ENCODE measurements around the gene ISG20L2.

ISG20L2 gene

GRCh38 chr1:156750191-156750672 lies 21.7 kb upstream of the ISG20L2 start:
- Mint-ChIP-seq H3K27ac (peak overlapping the region; percentile 91), H3K27me3 (no peaks in the 10 kb centered on the region), H3K4me1 (peaks cover 72% of the 10 kb centered on the region), H3K36me3 (peaks cover 36% of the 10 kb centered on the region), H3K9me3 (no peaks in the 10 kb centered on the region), H3K4me3 (peak overlapping the region; percentile 94)
- DNase-seq, result peak; percentile 39
- CTCF ChIA-PET, result interaction anchor here (1.0 to 4.3 kb wide), 3 partner anchors 23 to 123 kb away, joined by 3 to 40 read pairs (median 3); partner anchors contain the start of genes ISG20L2 and METTL25B

- H3K27me3 Mint-ChIP-seq, result no peaks in the 10 kb centered on the region
- H3K9me3 Mint-ChIP-seq, result no peaks in the 10 kb centered on the region
- peaks cover 74% of the 10 kb centered on the region for H3K4me1 Mint-ChIP-seq
- DNase-seq, result no peak
- CTCF ChIA-PET, result interaction anchor here (1.0 to 4.3 kb wide), 3 partner anchors 22 to 122 kb away, joined by 3 to 40 read pairs (median 3); partner anchors contain the start of genes ISG20L2 and METTL25B
- H3K4me3 Mint-ChIP-seq, result peak overlapping the region; percentile 94
- H3K27ac Mint-ChIP-seq, result peak overlapping the region; percentile 91
- peaks cover 38% of the 10 kb centered on the region for H3K36me3 Mint-ChIP-seq
These were observed 21.0 kb upstream of the ISG20L2 start for GRCh38 chr1:156749419-156750118.

DNA sequence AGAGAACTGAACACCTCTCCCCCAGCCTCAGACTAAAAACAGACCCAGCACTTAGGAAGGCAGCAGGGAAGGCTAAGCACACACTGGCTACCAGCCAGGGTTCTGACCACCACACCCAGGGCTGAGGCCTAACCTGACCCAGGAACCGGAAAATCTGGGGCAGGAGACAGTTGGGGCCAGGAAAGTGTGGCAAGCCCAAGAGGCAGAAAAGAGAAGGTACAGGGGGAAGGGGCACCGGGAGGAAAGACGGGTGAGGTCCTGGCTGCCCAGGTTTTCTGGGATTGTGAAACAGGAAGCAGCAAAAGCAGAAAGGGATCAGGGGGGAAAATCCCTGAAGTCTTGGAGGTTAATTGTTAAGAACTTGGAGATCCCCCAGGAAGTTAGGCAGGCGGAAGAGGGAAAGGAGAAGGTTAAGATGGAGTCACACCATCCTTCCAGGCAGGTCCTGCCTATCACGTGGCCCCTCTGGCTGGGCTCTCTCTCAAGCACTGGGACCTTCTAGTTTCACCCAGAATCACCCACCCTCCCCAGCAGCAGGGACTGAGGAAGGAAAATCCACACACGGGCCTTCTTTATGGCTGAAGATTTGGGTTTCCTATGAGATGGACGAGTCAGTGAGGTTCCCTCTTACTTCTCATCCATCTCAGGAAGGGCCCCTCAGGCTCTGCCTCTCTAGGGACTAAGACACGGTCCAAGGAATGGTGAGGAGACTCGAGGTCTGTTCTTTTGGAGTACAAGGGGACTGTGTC lies 20.3 kb upstream of the ISG20L2 start:
- Mint-ChIP-seq H3K27ac (peak overlapping the region; percentile 91), H3K4me3 (peak overlapping the region; percentile 94), H3K4me1 (peaks cover 74% of the 10 kb centered on the region), H3K27me3 (no peaks in the 10 kb centered on the region), H3K9me3 (no peaks in the 10 kb centered on the region), H3K36me3 (peaks cover 43% of the 10 kb centered on the region)
- CTCF ChIA-PET, result interaction anchor here (1.9 kb wide), 1 partner anchor 22 kb away, joined by 17 read pairs; no protein-coding TSS in a partner anchor
- DNase-seq, result no peak

DNA sequence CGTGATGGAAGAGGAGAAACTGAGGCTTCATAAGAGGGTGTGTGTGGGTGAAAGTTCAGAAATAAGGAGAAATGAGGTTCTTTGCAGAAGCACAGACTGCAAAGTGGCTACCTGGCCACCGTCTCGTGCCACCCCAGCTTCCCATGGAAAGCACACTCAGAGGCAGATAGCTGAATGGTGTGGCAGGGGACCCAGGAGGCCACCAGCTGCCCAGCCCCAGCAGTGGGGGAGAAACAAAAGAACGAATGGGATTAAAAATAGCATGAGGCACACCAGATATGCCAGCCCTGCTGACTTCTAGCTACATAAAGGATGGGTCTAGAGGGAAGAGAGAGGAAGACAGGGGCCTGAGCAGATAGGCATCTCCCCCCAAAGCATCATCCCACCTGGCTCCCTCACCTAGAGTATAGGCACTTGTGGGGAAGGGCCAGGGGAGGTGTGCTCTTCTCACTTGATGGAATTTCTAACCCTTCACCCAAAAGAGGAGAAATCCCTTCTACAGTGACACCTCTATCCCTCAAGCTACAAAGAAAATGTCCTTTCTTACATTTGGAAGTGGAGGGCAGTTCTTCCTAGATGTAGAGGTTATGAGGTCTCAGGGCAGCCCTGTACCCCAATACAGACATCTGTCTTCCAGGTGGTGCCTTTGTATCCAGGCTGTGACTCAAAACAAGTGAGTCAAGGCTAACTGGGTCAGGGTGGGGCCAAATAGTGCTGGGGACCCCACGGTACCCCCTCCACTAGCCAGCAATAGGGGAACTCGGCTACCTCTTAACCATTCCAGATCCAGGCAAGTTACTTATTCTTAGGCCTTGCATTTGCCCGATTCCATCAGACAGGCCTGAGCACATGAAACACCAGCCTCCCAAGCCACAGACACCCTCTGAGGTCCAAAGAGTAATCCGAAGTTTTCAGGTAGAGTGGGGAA lies 19.4 kb upstream of the ISG20L2 start:
- peak overlapping the region; percentile 94 for H3K4me3 Mint-ChIP-seq
- no peaks in the 10 kb centered on the region for H3K9me3 Mint-ChIP-seq
- CTCF ChIA-PET, result interaction anchor here (0.5 to 1.9 kb wide), 4 partner anchors 19 to 1192 kb away, joined by 4 to 17 read pairs (median 4); partner anchors contain the start of genes ISG20L2 and METTL25B
- no peak for DNase-seq
- H3K36me3 Mint-ChIP-seq, result peaks cover 50% of the 10 kb centered on the region
- H3K27me3 Mint-ChIP-seq, result no peaks in the 10 kb centered on the region
- peaks cover 71% of the 10 kb centered on the region for H3K4me1 Mint-ChIP-seq
- peak overlapping the region; percentile 91 for H3K27ac Mint-ChIP-seq

GRCh38 chr1:156746728-156747631 lies 18.4 kb upstream of the ISG20L2 start:
- CTCF ChIA-PET, result interaction anchor here (0.9 to 2.3 kb wide), 5 partner anchors 9 to 113 kb away, joined by 3 to 17 read pairs (median 5); partner anchors contain the start of genes ISG20L2 and METTL25B
- Mint-ChIP-seq H3K4me3 (peak overlapping the region; percentile 94), H3K27me3 (no peaks in the 10 kb centered on the region), H3K4me1 (peaks cover 72% of the 10 kb centered on the region), H3K27ac (peak overlapping the region; percentile 91), H3K9me3 (no peaks in the 10 kb centered on the region), H3K36me3 (peaks cover 53% of the 10 kb centered on the region)
- DNase-seq, result peak; percentile 69

DNA sequence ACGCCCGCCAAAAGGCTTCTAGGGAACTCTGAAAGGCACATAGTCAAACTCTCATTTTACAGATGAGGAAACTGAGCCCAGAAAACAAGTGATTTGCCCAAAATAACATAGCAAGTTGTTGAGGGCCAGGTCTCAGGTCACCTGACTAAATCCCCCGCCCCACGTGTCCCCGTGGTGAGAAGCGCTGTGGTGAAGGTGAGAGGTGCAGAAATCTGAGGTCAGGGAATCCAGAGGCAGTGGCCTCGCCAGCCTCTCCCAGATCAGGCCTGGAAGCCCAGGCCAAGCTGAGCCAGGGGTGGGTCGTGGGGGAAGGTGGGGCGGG lies 17.8 kb upstream of the ISG20L2 start:
- Mint-ChIP-seq H3K9me3 (no peaks in the 10 kb centered on the region), H3K4me1 (peaks cover 78% of the 10 kb centered on the region), H3K4me3 (peak overlapping the region; percentile 94), H3K36me3 (peaks cover 56% of the 10 kb centered on the region), H3K27me3 (no peaks in the 10 kb centered on the region), H3K27ac (peak overlapping the region; percentile 86)
- no peak for DNase-seq
- CTCF ChIA-PET, result interaction anchor here (0.9 to 2.3 kb wide), 2 partner anchors 10 to 21 kb away, joined by 3 to 9 read pairs; no protein-coding TSS in a partner anchor

GRCh38 chr1:156745881-156746280 lies 17.3 kb upstream of the ISG20L2 start:
- Mint-ChIP-seq H3K27me3 (no peaks in the 10 kb centered on the region), H3K4me1 (peaks cover 83% of the 10 kb centered on the region), H3K36me3 (peaks cover 60% of the 10 kb centered on the region), H3K4me3 (no peak overlapping the region), H3K27ac (peak overlapping the region; percentile 86), H3K9me3 (no peaks in the 10 kb centered on the region)
- no peak for DNase-seq
- CTCF ChIA-PET, result interaction anchor here (0.5 to 2.3 kb wide), 2 partner anchors 20 to 147 kb away, joined by 3 to 9 read pairs; no protein-coding TSS in a partner anchor

DNA sequence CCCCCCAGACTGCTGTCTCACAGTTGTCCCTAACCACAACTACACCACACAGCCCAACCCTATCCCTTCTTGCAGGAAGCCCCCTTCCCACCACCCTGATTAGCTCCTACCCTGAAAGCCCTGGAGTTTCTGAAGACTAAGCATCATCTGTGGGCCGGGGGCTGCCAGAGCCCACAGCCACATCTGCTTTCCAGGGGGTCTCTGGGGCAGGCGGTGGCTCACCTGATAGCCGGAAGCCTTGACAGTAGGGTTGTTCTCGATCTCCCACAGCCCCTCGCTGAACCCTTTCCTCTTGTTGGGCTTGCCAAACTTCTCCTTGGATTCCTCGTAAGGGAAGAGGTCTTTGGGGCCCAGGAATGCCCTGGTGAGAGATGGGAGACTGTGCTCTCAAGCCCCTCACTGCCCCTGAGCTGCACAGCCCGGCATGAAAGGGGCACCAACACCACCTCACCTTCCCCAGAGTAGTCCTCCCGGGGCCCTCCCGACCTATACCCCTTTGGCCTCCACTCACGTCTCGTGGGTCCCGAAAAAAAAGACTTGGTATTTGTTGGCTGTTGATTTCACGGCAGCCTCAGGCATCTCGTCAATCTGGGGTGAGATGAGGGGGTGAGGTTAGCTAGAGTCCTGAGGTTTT lies 16.3 kb upstream of the ISG20L2 start:
- CTCF ChIA-PET, result interaction anchor here (2.3 kb wide), 1 partner anchor 19 kb away, joined by 9 read pairs; no protein-coding TSS in a partner anchor
- H3K27me3 Mint-ChIP-seq, result no peaks in the 10 kb centered on the region
- no peaks in the 10 kb centered on the region for H3K9me3 Mint-ChIP-seq

GRCh38 chr1:156744344-156744743 lies 15.8 kb upstream of the ISG20L2 start:
- no peak for DNase-seq
- Mint-ChIP-seq H3K4me1 (peaks cover 84% of the 10 kb centered on the region), H3K4me3 (no peak overlapping the region), H3K27me3 (no peaks in the 10 kb centered on the region), H3K27ac (peak overlapping the region; percentile 42), H3K9me3 (no peaks in the 10 kb centered on the region), H3K36me3 (peaks cover 57% of the 10 kb centered on the region)
- CTCF ChIA-PET, result interaction anchor here (0.7 to 2.3 kb wide), 2 partner anchors 19 kb away, joined by 3 to 9 read pairs; no protein-coding TSS in a partner anchor

More for the DNA sequence above, 16.3 kb upstream of the ISG20L2 start:
- Mint-ChIP-seq H3K4me1 (peaks cover 88% of the 10 kb centered on the region), H3K36me3 (peaks cover 59% of the 10 kb centered on the region), H3K4me3 (no peak overlapping the region), H3K27ac (no peak overlapping the region)
- no peak for DNase-seq

DNA sequence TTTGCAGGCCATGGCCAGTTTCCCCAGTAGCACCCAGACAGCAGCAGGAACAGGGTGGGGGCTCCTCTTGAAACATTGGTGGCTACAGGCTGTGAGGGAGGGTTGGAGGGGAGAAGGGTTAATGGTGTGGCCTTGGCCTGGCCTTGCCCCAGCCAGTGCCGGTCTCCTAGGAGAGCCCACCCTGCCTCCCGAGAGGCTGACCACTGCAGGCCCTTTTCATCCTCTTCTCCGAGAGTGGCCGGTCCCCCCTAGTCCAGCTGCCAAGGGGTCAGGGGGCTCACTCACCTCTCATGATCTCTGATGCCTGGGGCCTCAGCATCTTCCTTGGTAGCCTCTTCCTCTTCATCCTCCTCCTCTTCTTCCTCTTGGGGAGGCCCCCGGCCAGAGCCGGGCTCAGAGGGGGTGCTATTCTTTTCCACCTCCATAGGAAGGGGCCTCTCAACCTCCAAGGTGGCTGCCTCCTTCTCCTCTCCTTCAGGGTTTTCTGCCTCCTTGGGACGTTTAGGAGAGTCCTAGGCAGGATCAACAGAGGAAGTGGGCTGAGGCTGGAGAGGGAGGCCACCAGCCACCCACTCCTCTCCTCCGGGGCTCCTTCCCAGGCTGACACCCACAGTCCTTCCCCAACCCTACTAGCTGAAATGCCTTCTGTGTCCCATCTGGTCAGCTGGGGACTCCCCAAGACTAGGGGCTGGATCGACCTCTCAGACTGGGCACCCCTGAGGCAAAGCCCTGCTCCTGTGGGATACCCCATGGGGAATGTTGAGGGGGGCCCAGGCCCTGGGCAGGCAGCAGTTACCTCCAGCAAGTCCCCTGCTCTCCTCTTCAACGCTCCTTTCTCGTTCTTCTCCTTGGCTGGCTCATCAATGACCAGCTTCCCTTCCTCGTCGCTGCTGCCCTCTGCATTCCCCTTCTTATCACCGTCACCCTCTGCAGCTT lies 15.1 kb upstream of the ISG20L2 start:
- Mint-ChIP-seq H3K27me3 (no peaks in the 10 kb centered on the region), H3K36me3 (peaks cover 50% of the 10 kb centered on the region), H3K9me3 (no peaks in the 10 kb centered on the region), H3K4me3 (no peak overlapping the region), H3K27ac (peak overlapping the region; percentile 42), H3K4me1 (peaks cover 84% of the 10 kb centered on the region)
- CTCF ChIA-PET, result interaction anchor here (0.7 to 1.8 kb wide), 2 partner anchors 17 to 18 kb away, joined by 3 to 12 read pairs; no protein-coding TSS in a partner anchor
- DNase-seq, result no peak

- no peaks in the 10 kb centered on the region for H3K9me3 Mint-ChIP-seq
- no peaks in the 10 kb centered on the region for H3K27me3 Mint-ChIP-seq
- H3K4me3 Mint-ChIP-seq, result no peak overlapping the region
- CTCF ChIA-PET, result interaction anchor here (1.8 to 2.2 kb wide), 2 partner anchors 16 to 53 kb away, joined by 6 to 12 read pairs; no protein-coding TSS in a partner anchor
- peak overlapping the region; percentile 68 for H3K27ac Mint-ChIP-seq
- peaks cover 78% of the 10 kb centered on the region for H3K4me1 Mint-ChIP-seq
- H3K36me3 Mint-ChIP-seq, result peaks cover 48% of the 10 kb centered on the region
- no peak for DNase-seq
These were observed 14.2 kb upstream of the ISG20L2 start for GRCh38 chr1:156742801-156743200.
